ENCODE measurements around the gene IGFN1. TPM values are rescaled to one million over a fixed set of nuclear protein-coding genes. Genes with fewer than 3 reads are reported as not detected.

The IGFN1 gene
- total RNA-seq, 1 experiment from 2014 or later, result 29.1 TPM

GRCh38 chr1:201213106-201213770 is 22.6 kb downstream of the IGFN1 start:
- DNase-seq (ENCODE audit: low spot score), result no peak

GRCh38 chr1:201213926-201214325 is 23.3 kb downstream of the IGFN1 start:
- in situ Hi-C loops (cut with HindIII; ENCODE audit: low sequenced_read_pairs), result no loop called here
- DNase-seq (ENCODE audit: low spot score), result no peak

More at GRCh38 chr1:201213106-201213770, 22.6 kb downstream of the IGFN1 start:
- in situ Hi-C loops (cut with HindIII; ENCODE audit: low sequenced_read_pairs), result no loop called here

- in situ Hi-C loops (cut with HindIII; ENCODE audit: low sequenced_read_pairs), result no loop called here
- no peak for DNase-seq (ENCODE audit: low spot score)
Measured at GRCh38 chr1:201214461-201214860, 23.8 kb downstream of the IGFN1 start.

- in situ Hi-C loops (cut with HindIII; ENCODE audit: low sequenced_read_pairs), result no loop called here
Measured at GRCh38 chr1:201214886-201215285, 24.3 kb downstream of the IGFN1 start.

GRCh38 chr1:201215531-201216357 is 25.1 kb downstream of the IGFN1 start:
- DNase-seq (ENCODE audit: low spot score), result no peak
- in situ Hi-C loops (cut with HindIII; ENCODE audit: low sequenced_read_pairs), result no loop called here

More at GRCh38 chr1:201214886-201215285, 24.3 kb downstream of the IGFN1 start:
- no peak for DNase-seq (ENCODE audit: low spot score)

DNA sequence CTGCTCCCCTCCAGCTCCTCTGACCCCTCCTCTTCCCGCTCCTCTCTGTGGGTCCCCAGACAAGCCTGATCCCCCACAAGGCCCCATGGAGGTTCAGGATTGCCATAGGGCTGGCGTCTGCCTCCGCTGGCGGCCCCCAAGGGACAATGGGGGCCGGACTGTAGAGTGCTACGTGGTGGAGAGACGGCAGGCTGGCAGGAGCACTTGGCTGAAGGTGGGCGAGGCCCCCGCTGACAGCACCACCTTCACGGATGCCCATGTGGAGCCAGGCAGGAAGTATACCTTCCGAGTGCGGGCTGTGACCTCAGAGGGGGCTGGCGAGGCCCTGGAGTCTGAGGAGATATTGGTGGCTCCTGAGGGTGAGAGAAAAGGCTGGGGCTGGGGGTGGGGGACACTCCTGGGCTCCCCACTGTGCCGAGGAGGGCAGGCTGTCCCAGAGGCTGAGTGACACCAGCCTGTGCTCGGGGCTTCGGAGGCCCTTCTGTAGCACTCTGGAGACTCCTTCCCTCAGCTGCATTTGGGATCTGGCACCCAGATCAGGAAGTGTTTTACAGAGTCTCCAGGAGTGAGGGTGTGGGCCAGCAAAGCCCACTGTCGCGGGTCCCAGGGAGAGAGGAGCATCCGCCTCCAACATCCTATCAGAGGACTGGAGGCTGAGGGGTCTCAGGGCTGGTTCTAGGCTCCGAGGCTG is 25.9 kb downstream of the IGFN1 start:
- in situ Hi-C loops (cut with HindIII; ENCODE audit: low sequenced_read_pairs), result no loop called here
- DNase-seq (ENCODE audit: low spot score), result no peak

GRCh38 chr1:201217146-201217545 is 26.5 kb downstream of the IGFN1 start:
- in situ Hi-C loops (cut with HindIII; ENCODE audit: low sequenced_read_pairs), result no loop called here
- DNase-seq (ENCODE audit: low spot score), result no peak

- DNase-seq (ENCODE audit: low spot score), result no peak
- in situ Hi-C loops (cut with HindIII; ENCODE audit: low sequenced_read_pairs), result no loop called here
Measured at GRCh38 chr1:201217851-201218250, 27.2 kb downstream of the IGFN1 start.

DNA sequence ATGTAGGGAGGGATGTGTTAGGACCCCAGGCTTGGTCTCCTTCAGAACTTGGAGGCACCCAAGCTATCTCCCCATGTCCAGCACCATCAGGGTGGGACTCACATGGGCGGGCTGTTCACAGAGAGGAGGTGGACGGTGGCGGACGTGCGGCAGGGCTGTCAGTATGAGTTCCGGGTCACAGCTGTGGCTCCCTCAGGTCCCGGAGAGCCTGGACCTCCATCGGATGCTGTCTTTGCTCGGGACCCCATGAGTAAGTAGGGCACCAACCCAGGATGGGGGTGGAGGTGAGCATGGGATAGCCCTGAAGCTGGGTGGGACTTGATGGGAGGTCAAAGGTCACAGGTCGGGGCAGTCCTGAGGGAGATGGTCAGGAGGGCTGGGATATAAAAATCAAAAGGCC is 27.8 kb downstream of the IGFN1 start:
- in situ Hi-C loops (cut with HindIII; ENCODE audit: low sequenced_read_pairs), result no loop called here

DNA sequence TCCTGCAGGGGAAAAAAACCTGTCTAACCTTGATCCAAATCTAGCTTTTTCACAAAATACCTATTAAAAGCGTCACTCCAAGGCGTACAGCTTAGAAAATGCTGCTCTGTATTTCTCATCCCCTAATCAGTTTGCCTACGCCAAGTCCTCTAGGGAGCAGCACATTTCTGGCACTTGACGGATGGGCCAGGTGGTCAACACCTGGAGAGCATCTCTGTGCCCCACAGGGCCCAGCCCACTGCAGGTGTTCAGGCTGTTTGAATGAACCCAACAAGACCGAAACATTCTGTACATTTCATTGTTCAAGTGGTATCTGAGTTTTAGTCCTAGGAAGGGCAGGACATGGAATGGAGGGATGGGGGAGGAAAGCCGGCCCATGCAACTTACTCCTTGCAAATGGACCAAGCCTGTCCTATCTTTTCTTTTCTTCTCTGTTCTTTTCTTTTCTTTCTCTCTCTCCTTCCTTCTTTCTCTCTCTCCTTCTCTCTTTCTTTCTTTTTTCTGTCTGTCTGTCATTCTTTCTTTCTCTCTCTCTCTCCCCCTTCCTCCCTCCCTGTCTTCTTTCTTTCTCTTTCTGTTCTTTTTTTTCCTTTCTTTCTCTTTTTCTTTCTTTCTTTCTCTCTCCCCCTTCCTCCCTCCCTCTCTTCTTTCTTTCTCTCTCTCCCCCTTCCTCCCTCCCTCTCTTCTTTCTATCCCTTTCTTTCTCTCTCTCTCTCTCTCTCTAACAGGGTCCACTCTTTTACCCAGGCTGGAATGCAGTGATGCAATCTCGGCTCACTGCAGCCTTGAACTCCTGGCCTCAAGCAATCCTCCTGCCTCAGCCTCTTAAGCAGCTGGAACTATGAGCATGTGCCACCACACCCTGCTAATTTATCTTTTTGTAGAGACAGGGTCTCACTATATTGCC is 29.1 kb downstream of the IGFN1 start:
- in situ Hi-C loops (cut with HindIII; ENCODE audit: low sequenced_read_pairs), result no loop called here
- no peak for DNase-seq (ENCODE audit: low spot score)

More for the DNA sequence above, 27.8 kb downstream of the IGFN1 start:
- no peak for DNase-seq (ENCODE audit: low spot score)

DNA sequence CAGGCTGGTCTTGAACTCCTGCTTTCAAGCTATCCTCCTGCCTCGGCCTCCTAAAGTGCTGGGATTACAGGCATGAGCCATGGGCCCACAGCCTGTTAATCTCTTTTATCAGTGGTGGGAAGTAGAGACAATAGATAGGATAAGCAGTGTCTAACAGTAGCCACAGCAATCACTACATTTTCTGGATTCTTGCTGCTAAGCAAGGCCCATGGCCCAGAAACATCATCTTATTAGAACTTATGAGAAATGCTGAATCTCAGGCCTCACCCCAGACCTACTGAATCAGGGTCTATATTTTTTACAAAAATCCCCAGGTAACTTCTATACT is 29.7 kb downstream of the IGFN1 start:
- DNase-seq (ENCODE audit: low spot score), result no peak
- in situ Hi-C loops (cut with HindIII; ENCODE audit: low sequenced_read_pairs), result no loop called here

GRCh38 chr1:201221201-201221846 is 30.7 kb downstream of the IGFN1 start:
- in situ Hi-C loops (cut with HindIII; ENCODE audit: low sequenced_read_pairs), result no loop called here
- DNase-seq (ENCODE audit: low spot score), result no peak

GRCh38 chr1:201222125-201222524 is 31.5 kb downstream of the IGFN1 start:
- no peak for DNase-seq (ENCODE audit: low spot score)
- in situ Hi-C loops (cut with HindIII; ENCODE audit: low sequenced_read_pairs), result no loop called here

- in situ Hi-C loops (cut with HindIII; ENCODE audit: low sequenced_read_pairs), result no loop called here
- DNase-seq (ENCODE audit: low spot score), result no peak
Measured at GRCh38 chr1:201223852-201224665, 33.4 kb downstream of the IGFN1 start.

- DNase-seq (ENCODE audit: low spot score), result no peak
- in situ Hi-C loops (cut with HindIII; ENCODE audit: low sequenced_read_pairs), result no loop called here
Measured at GRCh38 chr1:201224666-201225370, 34.2 kb downstream of the IGFN1 start.

GRCh38 chr1:201226178-201226514 is 35.5 kb downstream of the IGFN1 start:
- no peak for DNase-seq (ENCODE audit: low spot score)
- in situ Hi-C loops (cut with HindIII; ENCODE audit: low sequenced_read_pairs), result no loop called here

DNA sequence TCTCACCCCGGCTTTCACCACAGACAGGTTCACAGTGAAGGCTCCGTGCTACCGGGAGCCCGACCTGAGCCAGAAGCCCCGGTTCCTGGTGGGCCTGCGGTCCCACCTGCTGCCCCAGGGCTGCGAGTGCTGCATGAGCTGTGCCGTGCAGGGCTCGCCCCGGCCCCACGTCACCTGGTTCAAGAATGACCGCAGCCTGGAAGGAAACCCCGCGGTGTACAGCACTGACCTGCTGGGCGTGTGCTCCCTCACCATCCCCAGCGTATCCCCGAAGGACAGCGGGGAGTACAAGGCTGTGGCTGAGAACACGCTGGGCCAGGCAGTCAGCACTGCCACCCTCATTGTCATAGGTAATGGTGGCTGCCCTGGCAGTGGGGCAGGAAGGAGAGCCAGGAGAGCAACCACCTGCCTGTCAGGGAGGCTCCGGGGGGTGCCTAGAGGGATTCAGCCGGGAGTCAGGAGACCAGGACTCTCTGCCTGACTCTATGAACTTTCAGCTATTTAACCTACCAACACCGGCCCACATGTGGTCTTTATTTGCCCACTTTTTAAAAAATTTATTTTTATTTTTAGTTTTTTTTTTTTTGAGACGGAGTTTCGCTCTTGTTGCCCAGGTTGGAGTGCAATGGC is 36.4 kb downstream of the IGFN1 start:
- in situ Hi-C loops (cut with HindIII; ENCODE audit: low sequenced_read_pairs), result no loop called here

More for the DNA sequence above, 36.4 kb downstream of the IGFN1 start:
- DNase-seq (ENCODE audit: low spot score), result no peak
